RPMI8226 (cell line): ENCODE results near the gene TMEM242.
"Not testable (repeated sequence)": the region's sequence is repeated elsewhere in the genome, so short reads cannot be mapped to it uniquely, and the experiment has no call there.

ENCODE experiments used
- DNase-seq: peaks from one replicate; pipeline ENCODE4 v3.0.0-alpha.2; 2015

TMEM242 gene

GRCh38 chr6:157322792-157323254 is 496 bp downstream of the TMEM242 start:
- peak; percentile 83 for DNase-seq

DNA sequence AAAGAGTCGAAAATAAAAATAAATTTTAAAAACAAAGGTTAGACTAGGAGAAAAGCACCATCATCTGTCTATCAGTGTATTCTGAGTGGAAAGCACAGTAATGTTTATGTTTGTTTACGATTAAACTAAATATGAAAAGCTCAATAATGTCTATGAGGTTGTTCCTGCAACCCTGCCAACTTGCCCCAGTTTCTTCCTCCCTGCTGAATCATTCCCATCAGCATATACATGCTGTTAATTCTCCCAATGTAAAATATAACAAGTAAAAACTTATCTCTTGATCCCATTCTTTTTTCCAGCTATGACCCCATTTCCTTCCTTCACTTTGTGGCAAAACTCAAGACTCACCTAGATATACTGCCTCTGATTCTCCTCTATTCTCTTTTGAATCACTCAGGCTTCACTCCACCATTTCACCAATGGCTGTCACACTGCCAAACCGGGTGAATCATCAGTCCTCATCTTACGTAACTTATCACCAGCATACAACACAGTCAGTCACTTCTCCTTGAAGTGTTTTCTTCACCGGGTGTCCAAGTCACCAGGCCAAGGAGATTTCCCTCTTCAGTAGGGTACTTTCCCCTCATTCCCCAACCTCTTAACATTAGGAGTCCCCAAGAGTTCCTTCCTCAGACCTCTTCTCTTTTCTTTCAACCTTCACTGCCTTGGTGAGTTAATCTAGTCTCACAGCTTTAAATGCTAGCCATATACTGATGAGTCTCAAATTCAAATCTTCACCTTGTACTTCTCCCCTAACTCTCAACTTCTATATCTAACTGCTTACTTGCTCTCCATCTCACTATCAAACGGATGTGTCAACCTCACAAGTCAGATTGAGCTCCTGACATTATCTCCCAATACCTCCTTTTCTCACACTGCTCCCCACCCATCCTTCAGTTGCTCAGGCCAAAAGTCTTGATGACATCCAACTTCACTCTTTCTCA is 6.2 kb downstream of the TMEM242 start:
- DNase-seq: no peak

- peak; percentile 78 for DNase-seq
Observed at GRCh38 chr6:157314705-157315321, 8.5 kb downstream of the TMEM242 start.

GRCh38 chr6:157313531-157314467 is 9.5 kb downstream of the TMEM242 start:
- no peak for DNase-seq

DNA sequence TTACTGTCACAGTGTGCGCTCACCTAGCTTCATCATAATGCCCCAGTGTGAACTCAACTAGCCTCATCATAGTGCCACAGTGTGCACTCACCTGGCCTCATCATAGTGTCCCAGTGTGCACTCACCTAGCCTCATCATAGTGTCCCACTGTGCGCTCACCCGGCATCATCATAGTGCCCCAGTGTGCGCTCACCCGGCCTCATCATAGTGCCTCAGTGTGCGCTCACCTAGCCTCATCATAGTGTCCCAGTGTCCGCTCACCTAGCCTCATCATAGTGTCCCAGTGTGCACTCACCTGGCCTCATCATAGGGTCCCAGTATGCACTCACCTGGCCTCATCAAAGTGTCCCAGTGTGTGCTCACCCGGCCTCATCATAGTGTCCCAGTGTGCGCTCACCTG is 10.6 kb downstream of the TMEM242 start:
- DNase-seq: no peak

GRCh38 chr6:157310693-157311092 is 12.6 kb downstream of the TMEM242 start:
- DNase-seq: not testable (repeated sequence)

DNA sequence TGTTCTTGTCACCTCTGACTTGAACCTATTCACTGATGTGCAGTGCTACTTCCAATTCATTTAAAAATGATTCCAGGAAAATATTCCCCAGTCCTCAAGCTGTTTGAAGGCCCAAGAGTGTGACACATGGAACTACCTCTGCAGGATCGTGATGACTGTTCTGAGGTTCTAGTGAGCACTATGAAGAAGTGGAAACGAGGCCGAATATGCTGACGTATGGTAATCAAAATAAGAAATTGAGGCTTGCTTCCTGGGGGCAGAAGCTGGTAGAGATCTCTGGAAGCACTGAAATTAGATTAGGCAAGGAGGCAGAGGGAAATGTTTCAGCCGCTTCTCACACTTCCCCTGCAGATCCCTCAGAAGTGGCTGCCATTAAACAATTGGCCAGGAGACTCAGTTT is 15.7 kb downstream of the TMEM242 start:
- no peak for DNase-seq

DNA sequence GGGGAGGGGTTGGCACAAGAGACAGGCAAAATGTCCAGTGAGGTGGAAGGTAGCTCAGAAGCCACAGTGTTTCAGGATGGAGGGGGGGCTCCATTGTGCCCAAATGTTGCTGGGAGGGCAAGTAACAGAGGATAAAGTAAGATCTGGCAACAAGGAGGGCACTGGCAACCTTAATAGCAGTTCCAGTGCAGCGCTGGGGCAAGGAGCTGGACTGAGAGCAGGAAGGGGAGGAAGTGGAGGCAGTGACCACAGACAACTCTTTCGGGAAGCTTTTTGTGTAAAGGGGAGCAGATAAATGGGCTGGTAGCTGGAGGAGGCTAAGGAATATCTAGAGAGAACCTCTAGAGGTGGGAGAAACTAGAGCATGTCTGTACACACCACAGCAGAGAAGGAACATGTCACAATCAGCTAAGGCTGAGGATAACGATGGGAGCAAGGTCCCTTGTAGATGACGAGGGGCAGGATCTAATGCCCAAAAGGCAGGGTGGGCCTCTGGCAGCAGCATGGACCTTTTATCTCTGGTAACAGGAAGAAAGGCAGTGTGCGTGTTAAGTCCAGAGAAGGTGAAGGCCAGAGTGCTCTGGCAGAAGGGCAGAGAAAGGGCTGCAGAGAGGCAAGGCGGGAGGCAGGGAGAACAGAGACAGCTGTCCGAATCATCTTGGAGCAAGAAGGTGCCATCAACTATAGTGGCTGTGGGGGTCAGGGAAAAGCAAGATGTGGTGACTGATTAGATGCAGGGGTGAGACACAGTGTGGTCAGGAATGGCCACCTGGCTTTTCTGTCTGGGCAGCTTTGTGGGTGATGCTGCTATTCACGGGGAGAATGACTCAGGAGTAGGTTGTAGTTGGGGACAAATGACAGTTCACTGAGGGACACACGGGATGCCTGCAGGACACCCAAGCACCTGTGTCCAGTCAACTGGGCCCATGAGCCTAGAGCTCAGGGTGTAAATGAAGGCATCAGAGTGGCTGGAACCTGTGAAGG is 17.4 kb downstream of the TMEM242 start:
- no peak for DNase-seq

DNA sequence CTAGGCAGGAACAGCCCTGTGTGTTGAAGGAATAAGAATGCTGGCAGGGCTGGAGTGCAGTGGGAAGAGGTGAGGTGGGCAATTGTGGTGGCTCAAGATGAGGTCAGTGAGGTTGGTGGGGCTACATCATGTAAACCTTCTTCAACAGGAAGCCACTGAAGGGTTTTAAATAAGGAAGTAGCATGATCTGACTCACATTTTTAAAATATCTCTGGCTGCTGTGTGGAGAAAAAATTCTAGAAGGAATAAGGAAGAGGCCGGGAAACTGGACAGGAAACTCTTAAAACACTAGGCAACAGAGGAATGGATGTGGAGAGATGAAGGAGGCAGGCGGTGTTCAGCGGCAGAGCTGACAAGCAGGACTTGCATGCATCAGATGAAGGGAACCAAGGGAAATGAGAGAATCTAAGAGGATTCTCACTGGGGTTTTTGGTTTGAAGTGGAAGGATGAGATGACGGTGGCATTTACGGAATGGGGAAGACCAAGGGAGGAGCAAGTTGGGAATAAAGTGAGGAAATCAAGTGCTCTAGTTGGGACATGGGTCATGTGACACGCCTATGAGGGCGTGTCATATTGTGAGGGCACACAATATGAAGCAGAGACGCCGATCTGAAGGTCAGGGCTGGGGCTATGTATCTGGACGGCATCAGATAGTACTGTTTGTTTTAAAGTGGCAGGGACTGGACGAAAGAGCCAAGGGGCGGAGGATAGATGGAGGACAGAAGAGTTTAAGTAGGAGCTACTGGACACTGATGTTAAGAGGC is 18.2 kb downstream of the TMEM242 start:
- DNase-seq: no peak

- no peak for DNase-seq
Observed at GRCh38 chr6:157302736-157303135, 20.6 kb downstream of the TMEM242 start.

GRCh38 chr6:157300436-157300835 is 22.9 kb downstream of the TMEM242 start:
- DNase-seq: no peak

DNA sequence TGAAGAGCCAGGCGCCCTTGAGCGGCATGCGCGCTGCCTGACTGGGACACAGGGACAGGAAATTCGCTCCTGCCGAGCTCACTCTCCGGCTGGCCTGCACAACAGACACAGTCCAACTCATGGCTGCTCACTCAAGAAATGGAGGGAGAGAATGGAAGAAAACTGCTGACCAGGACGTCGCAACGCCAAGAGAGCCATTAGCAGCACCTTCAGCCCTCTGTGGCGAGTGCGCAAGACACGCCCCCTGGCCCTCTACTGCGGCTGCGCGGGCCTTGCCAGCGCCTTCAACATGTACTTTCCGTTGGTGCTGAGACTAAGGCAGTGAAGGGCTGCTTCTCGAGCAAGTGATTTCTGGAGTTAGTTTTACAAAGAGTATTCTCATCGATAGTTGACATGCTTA is 23.3 kb downstream of the TMEM242 start:
- no peak for DNase-seq

DNA sequence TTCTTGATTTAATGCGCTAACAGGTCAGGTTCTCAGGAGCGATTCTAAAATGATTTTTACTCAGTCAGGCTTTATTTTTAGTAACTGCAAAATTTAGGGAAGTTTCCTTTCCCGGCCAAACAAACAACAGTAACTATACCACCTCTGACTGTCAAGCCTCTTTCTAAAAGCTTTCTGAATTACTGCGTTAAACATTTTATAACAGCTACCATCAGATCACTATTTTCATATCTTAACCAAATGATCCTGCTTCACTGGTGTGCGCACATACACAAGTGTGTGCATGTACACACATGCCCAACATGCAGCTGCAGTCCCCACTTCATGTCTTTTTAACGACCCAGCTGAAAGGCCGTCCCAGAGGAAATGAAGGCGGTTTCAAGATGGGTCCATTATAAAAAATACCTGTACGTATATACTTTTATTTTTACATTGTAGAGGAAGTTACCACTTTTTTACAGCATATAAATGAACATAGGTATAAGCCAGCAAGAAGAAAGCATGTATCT is 25.0 kb downstream of the TMEM242 start:
- DNase-seq: no peak

- no peak for DNase-seq
Observed at GRCh38 chr6:157294654-157295053, 28.7 kb downstream of the TMEM242 start.

DNA sequence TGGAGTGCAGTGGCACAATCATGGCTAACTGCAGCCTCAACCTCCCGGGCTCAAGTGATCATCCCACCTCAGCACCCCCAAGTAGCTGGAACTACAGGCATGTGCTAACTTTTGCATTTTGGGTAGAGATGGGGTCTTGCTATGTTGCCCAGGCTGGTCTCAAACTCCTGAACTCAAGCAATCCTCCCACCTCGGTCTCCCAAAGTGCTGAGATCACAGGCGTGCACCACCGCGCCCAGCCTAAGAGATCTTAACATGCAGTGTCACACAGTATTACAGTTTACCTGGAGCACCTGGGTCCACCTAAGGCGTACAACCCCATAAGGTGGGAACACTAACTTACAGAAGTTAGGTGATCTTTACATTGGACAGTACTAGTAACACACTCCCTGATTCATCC is 29.5 kb downstream of the TMEM242 start:
- no peak for DNase-seq

- no peak for DNase-seq
Observed at GRCh38 chr6:157292202-157292601, 31.1 kb downstream of the TMEM242 start.

GRCh38 chr6:157291356-157291755 is 32.0 kb downstream of the TMEM242 start:
- no peak for DNase-seq

DNA sequence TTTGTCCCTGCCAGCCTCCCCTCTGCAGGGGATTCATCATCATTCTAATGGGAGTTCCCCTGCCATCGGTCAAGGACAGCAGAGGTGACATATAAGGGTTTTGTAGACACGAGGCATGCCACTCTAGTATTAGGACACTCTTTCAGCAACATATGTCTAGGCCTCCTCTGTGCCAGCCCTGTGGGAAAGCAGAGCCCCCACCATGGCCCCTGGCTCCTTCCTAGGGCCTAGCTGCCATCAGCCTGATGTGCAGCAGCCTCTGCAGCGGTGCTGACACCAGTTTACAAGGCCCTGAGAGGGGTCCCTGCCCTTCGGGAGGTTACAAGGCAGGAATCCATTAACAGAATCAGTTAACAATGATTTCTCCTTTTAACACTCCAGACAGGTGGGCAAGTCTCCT is 32.5 kb downstream of the TMEM242 start:
- no peak for DNase-seq

DNA sequence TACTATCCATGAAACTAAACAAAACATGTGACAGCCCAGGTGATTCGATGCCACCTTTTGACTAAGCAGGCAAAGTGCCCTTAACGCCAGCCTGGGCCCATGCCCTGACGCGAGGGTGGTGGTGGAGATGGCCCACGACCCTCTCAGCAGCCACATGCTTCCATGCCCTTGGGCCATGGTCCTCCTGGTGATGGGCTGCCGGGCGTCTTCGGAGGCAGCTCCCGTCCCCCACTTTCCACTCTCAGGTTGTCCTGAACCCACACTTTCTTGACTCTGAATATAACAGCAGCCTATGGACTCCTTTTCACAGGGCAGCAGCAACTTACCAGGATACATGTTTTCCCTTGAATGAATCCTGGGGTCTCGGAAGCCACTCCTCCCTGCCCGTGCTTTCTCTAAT is 33.6 kb downstream of the TMEM242 start:
- no peak for DNase-seq

DNA sequence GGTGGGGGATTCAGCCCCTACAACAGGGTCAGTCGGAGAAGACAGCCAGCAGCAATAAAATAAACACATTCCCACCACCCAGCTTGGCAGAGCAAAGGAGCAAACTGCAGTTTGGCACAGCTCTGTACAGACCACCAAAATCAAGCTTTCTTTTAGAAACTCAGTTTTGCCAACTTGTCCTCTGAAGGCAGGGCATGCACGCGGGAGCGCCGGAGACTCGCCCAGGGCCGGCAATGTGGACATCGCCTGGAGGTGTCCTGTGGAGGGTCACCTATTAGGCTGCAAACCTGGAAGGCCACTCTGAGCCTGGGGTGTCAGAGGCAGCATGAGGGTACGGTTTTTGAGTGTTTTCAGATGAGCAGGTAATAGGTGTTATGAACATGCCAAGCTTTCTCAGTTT is 34.7 kb downstream of the TMEM242 start:
- DNase-seq: no peak

DNA sequence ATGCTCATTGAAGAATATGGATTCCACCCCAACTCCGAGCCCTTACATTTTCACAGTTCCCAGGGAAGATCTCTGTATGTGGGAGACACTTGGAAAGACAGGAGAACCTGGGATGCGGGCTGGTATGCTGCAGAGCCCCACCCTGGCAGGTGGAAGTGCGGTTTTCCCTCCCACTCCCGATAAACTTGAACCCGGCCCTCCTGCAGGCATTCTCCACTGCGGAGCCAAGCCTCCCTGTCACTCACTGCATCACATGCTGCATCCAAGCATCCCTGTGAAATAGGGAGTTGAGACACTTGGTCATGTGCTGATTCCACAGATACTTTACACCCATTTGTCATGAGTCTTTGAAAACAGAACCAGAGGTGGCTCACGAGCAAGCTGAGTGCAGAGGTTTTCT is 35.4 kb downstream of the TMEM242 start:
- no peak for DNase-seq
